Lower lobe of right lung (tissue), 2 donors: ENCODE data around the gene RNF123. TPM values are rescaled to one million over a fixed set of nuclear protein-coding genes. Genes with fewer than 3 reads are reported as not detected.

Experiments
- ATAC-seq, 2 donors: fragments of 200-7000 bp; cut with Tn5 transposase; one replicate each; pipeline ENCODE4 v1.9.1; 2020 to 2022; ENCODE audit warnings: mild to moderate bottlenecking in 2 of 2, moderate library complexity in 2 of 2
- DNase-seq: peaks from one replicate; pipeline ENCODE4 v3.0.0-alpha.2; 2020
- H3K27ac ChIP-seq: fragments of 200-600 bp; one replicate; pipeline ENCODE4 v1.8.0; 2022
- H3K27me3 ChIP-seq: fragments of 200-600 bp; one replicate; pipeline ENCODE4 v1.8.0; 2022; ENCODE audit warnings: low read depth
- H3K36me3 ChIP-seq: fragments of 200-600 bp; one replicate; pipeline ENCODE4 v1.8.0; 2022; ENCODE audit warnings: mild to moderate bottlenecking
- H3K4me1 ChIP-seq: fragments of 200-600 bp; one replicate; pipeline ENCODE4 v1.8.0; 2022
- H3K4me3 ChIP-seq: fragments of 200-600 bp; one replicate; pipeline ENCODE4 v1.8.0; 2022; ENCODE audit warnings: mild to moderate bottlenecking
- H3K9me3 ChIP-seq: fragments of 200-600 bp; one replicate; pipeline ENCODE4 v1.8.0; 2022
- CTCF ChIP-seq: fragments of 200-600 bp; IDR thresholded peaks from one replicate; pipeline ENCODE4 v1.8.0; 2022; ENCODE audit warnings: antibody characterized with exemption, mild to moderate bottlenecking
- intact Hi-C: fragments of 100-400 bp; cut with DNase I; formaldehyde crosslinking; loops from one replicate; pipeline ENCODE4 v1.11.0; 2022
- total RNA-seq: library from RNA; stranded (reverse); fragmentation: NEBNext Ultra II Directional; extraction: Animal tissue kit (Norgen Biotek cat#: 25700); gene quantifications from one replicate; pipeline ENCODE4 v1.2.1, GENCODE V29; 2021
- donor health status: DM: no; HTN: yes; CAD: no; lungs with severe emphysema.

Gene RNF123
- total RNA-seq, 1 donor from 2014 or later: 42.9 TPM

GRCh38 chr3:49650637-49651036 lies 38.7 kb upstream of the RNF123 start:
- Histone ChIP-seq H3K4me1 (no peaks in the 10 kb centered on the region), H3K36me3 (no peaks in the 10 kb centered on the region), H3K27ac (no peak overlapping the region), H3K9me3 (no peaks in the 10 kb centered on the region), H3K4me3 (no peak overlapping the region), H3K27me3 (no peaks in the 10 kb centered on the region)
- intact Hi-C loops: no loop called here
- ATAC-seq: no peak
- DNase-seq: no peak
- no peak for TF ChIP-seq CTCF

GRCh38 chr3:49652218-49652902 lies 37.0 kb upstream of the RNF123 start:
- no peak for TF ChIP-seq CTCF
- DNase-seq: no peak
- no peaks in the 10 kb centered on the region for H3K27me3 ChIP-seq
- H3K9me3 ChIP-seq: no peaks in the 10 kb centered on the region
- H3K27ac ChIP-seq: no peak overlapping the region
- no peak overlapping the region for H3K4me3 ChIP-seq
- intact Hi-C loops: no loop called here
- no peaks in the 10 kb centered on the region for H3K4me1 ChIP-seq
- no peak for ATAC-seq
- no peaks in the 10 kb centered on the region for H3K36me3 ChIP-seq

- no peak for DNase-seq
- Histone ChIP-seq H3K4me3 (no peak overlapping the region), H3K36me3 (no peaks in the 10 kb centered on the region), H3K27ac (no peak overlapping the region), H3K27me3 (no peaks in the 10 kb centered on the region), H3K9me3 (no peaks in the 10 kb centered on the region), H3K4me1 (no peaks in the 10 kb centered on the region)
- no peak for TF ChIP-seq CTCF
- intact Hi-C loops: no loop called here
- no peak for ATAC-seq
Observed at GRCh38 chr3:49652903-49653415, 36.4 kb upstream of the RNF123 start.

GRCh38 chr3:49653621-49654020 lies 35.7 kb upstream of the RNF123 start:
- ATAC-seq (no peak), DNase-seq (no peak)

GRCh38 chr3:49654176-49654825 lies 35.1 kb upstream of the RNF123 start:
- no peak overlapping the region for H3K27ac ChIP-seq
- ATAC-seq: no peak
- no peaks in the 10 kb centered on the region for H3K4me1 ChIP-seq
- intact Hi-C loops: no loop called here
- no peaks in the 10 kb centered on the region for H3K9me3 ChIP-seq
- H3K27me3 ChIP-seq: no peaks in the 10 kb centered on the region
- TF ChIP-seq CTCF: no peak
- no peaks in the 10 kb centered on the region for H3K36me3 ChIP-seq
- no peak overlapping the region for H3K4me3 ChIP-seq
- no peak for DNase-seq

More at GRCh38 chr3:49653621-49654020, 35.7 kb upstream of the RNF123 start:
- no peak for TF ChIP-seq CTCF
- no peaks in the 10 kb centered on the region for H3K36me3 ChIP-seq
- no peaks in the 10 kb centered on the region for H3K4me1 ChIP-seq
- intact Hi-C loops: no loop called here
- H3K27ac ChIP-seq: no peak overlapping the region
- no peak overlapping the region for H3K4me3 ChIP-seq
- H3K9me3 ChIP-seq: no peaks in the 10 kb centered on the region
- no peaks in the 10 kb centered on the region for H3K27me3 ChIP-seq
